Naive B cell (primary cell): ENCODE data around the gene NDUFV2. TPM values are rescaled to one million over a fixed set of nuclear protein-coding genes. Genes with fewer than 3 reads are reported as not detected.

Experiments
- ATAC-seq, 2 donors: fragments of 150-1000 bp; cut with Tn5 transposase; 2 replicates each; pipeline ENCODE4 v1.10.0; 2021; ENCODE audit warnings: low read depth in 2 of 2, mild to moderate bottlenecking in 2 of 2, moderate library complexity in 2 of 2
- DNase-seq: peaks from one replicate; pipeline ENCODE4 v3.0.0; 2022
- H3K27ac Mint-ChIP-seq, 6 donors: one replicate each; pipeline ENCODE4 v1.8.0; 2020 to 2022; ENCODE audit warnings: mild to moderate bottlenecking in 6 of 6, mixed read lengths in 6 of 6, moderate library complexity in 5 of 6, inconsistent platforms in 2 of 6
- H3K27me3 Mint-ChIP-seq, 3 donors: one replicate each; pipeline ENCODE4 v1.8.0; 2021 to 2022; ENCODE audit warnings: mixed read lengths in 3 of 3, mild to moderate bottlenecking in 1 of 3
- H3K36me3 Mint-ChIP-seq, 2 donors: one replicate each; pipeline ENCODE4 v1.8.0; 2020 to 2022; ENCODE audit warnings: mixed read lengths in 2 of 2, inconsistent platforms in 1 of 2, mild to moderate bottlenecking in 1 of 2
- H3K4me1 Mint-ChIP-seq, 3 donors: one replicate each; pipeline ENCODE4 v1.8.0; 2020 to 2022; ENCODE audit warnings: mixed read lengths in 3 of 3, inconsistent platforms in 1 of 3, mild to moderate bottlenecking in 1 of 3, moderate library complexity in 1 of 3
- H3K4me3 Mint-ChIP-seq, 8 donors: one replicate each; pipeline ENCODE4 v1.8.0; 2020 to 2022; ENCODE audit warnings: mild to moderate bottlenecking in 8 of 8, mixed read lengths in 8 of 8, moderate library complexity in 8 of 8, inconsistent platforms in 2 of 8
- H3K9me3 Mint-ChIP-seq, 7 donors: one replicate each; pipeline ENCODE4 v1.8.0; 2020 to 2022; ENCODE audit warnings: mixed read lengths in 7 of 7, mild to moderate bottlenecking in 5 of 7, inconsistent platforms in 2 of 7, moderate library complexity in 1 of 7
- polyA plus RNA-seq, 6 donors: library from polyadenylated mRNA; unstranded; fragments of 300-500 nt; fragmentation: Illumina TruSeq; gene quantifications; one replicate each; pipeline ENCODE4 v1.2.3, GENCODE V29; 2021; ENCODE audit warnings: low read depth in 6 of 6

NDUFV2 gene
- polyA plus RNA-seq, 6 donors from 2014 or later, result 109 to 199 (median 154) TPM

DNA sequence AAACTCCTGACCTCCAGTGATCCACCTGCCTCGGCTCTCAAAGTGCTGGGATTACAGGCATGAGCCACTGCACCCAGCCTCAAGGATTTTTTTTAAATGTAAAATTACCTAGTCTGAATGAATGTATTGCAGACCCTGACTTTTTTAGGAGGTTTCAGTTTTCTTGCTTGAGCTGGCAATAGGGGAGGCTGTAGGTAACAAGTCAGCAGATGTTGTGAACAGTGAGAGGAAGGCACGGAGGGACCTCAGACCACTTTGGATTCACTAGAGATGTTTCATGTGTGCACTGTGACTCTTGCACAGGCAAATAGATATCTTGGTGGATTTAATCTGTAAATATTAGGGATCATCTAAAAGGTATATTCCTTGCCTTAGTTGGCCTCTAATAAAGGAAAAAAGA lies 6.4 kb downstream of the NDUFV2 start:
- Mint-ChIP-seq H3K27me3 (no peaks in the 10 kb centered on the region), H3K27ac (peak overlapping the region in 3 of 6 donors; percentile 26 to 98 (median 78)), H3K9me3 (no peaks in the 10 kb centered on the region), H3K4me3 (peak overlapping the region in 2 of 8 donors; percentile 32 to 37), H3K4me1 (peaks cover 55 to 99% (median 95%) of the 10 kb centered on the region in 3 donors), H3K36me3 (no peaks in the 10 kb centered on the region)
- no peak for DNase-seq
- ATAC-seq, result no peak

DNA sequence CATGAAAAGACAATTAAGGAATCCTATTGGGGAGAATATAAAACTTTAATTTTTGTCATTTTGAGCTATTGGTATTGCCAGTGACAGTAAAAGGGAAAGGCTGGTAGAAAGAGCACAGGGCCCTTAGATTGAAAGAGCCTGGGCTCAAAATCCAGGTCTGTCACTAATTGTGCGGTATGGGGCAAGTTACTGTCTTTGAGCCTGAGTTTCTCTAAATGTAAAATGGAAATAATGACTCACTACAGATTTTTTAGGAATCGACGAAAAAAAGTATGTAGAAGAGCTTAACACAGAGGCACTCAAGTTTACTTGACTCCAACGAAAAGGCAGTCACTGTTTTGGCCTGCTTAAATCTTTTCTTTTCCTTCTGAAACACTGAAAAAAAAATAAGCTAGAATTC lies 7.0 kb downstream of the NDUFV2 start:
- no peak for ATAC-seq
- H3K4me3 Mint-ChIP-seq, result peak overlapping the region in 1 of 8 donors; percentile 4
- DNase-seq, result no peak
- no peaks in the 10 kb centered on the region for H3K27me3 Mint-ChIP-seq
- H3K9me3 Mint-ChIP-seq, result no peaks in the 10 kb centered on the region
- H3K27ac Mint-ChIP-seq, result peak overlapping the region in 3 of 6 donors; percentile 60 to 98 (median 89)
- H3K4me1 Mint-ChIP-seq, result peaks cover 51 to 97% (median 90%) of the 10 kb centered on the region in 3 donors
- no peaks in the 10 kb centered on the region for H3K36me3 Mint-ChIP-seq

- ATAC-seq (peak; percentile 51 to 58), DNase-seq (peak; percentile 66)
- Mint-ChIP-seq H3K9me3 (no peaks in the 10 kb centered on the region), H3K36me3 (no peaks in the 10 kb centered on the region), H3K4me1 (peaks cover 48 to 96% (median 77%) of the 10 kb centered on the region in 3 donors), H3K4me3 (peak overlapping the region; percentile 69 to 91 (median 84)), H3K27me3 (no peaks in the 10 kb centered on the region), H3K27ac (peak overlapping the region; percentile 96 to 99 (median 98))
These were observed 11.1 kb downstream of the NDUFV2 start for GRCh38 chr18:9113468-9114149.

DNA sequence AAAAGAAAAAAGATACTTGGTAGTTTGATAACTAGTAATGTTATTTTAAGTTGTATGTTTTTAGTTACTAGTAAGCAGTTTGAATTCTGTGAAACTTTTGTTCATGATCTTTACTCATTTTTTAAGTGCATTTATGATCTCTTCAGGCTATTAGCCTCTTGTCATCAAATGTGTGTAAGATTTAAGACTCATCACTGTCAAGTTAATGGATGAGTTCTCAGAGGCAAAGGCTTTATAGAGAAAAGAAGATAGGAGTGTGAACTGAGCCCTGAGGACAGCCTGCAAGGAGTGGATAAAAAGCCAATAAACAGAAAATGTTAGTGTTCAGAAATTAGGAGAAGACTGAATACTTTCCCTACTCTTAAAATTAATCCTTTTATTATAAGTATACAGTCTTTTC lies 13.5 kb downstream of the NDUFV2 start:
- Mint-ChIP-seq H3K27ac (peak overlapping the region; percentile 80 to 98 (median 94)), H3K4me3 (peak overlapping the region in 5 of 8 donors; percentile 26 to 91 (median 66)), H3K4me1 (peaks cover 51 to 89% (median 59%) of the 10 kb centered on the region in 3 donors), H3K9me3 (no peaks in the 10 kb centered on the region), H3K27me3 (no peaks in the 10 kb centered on the region), H3K36me3 (peaks cover 0 to 4% of the 10 kb centered on the region in 2 donors)
- no peak for ATAC-seq
- DNase-seq, result no peak

GRCh38 chr18:9117980-9118841 lies 15.7 kb downstream of the NDUFV2 start:
- peak overlapping the region; percentile 76 to 98 (median 93) for H3K27ac Mint-ChIP-seq
- H3K9me3 Mint-ChIP-seq, result no peaks in the 10 kb centered on the region
- H3K4me1 Mint-ChIP-seq, result peaks cover 40 to 81% (median 50%) of the 10 kb centered on the region in 3 donors
- H3K4me3 Mint-ChIP-seq, result peak overlapping the region; percentile 17 to 91 (median 70)
- ATAC-seq (peak; percentile 25 to 40), DNase-seq (peak; percentile 36)
- peaks cover 0 to 5% of the 10 kb centered on the region in 2 donors for H3K36me3 Mint-ChIP-seq
- H3K27me3 Mint-ChIP-seq, result no peaks in the 10 kb centered on the region

DNA sequence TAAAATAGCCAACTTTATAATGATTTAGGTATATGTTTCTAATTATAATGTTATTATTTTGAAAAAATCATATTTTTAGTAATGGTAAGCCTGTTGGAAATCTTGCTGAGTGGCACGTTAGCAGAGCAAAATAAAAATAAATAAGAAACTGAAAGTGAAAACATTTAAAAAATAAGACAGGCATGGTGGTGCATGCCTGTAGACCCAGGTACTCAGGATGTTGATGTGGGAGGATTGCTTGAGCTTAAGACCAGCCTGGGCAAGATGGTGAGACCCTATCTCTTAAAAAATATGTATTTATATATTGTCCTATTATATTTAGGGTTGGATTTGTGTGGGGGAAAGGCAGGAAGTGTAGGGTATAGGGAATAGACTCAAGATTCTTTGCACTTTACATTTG lies 18.3 kb downstream of the NDUFV2 start:
- H3K27ac Mint-ChIP-seq, result peak overlapping the region in 4 of 6 donors; percentile 63 to 98 (median 76)
- H3K4me3 Mint-ChIP-seq, result peak overlapping the region in 4 of 8 donors; percentile 28 to 76 (median 58)
- H3K4me1 Mint-ChIP-seq, result peaks cover 33 to 58% (median 36%) of the 10 kb centered on the region in 3 donors
- no peaks in the 10 kb centered on the region for H3K9me3 Mint-ChIP-seq
- peaks cover 0 to 10% of the 10 kb centered on the region in 2 donors for H3K36me3 Mint-ChIP-seq
- DNase-seq, result peak; percentile 25
- peak; percentile 25 to 34 for ATAC-seq
- H3K27me3 Mint-ChIP-seq, result no peaks in the 10 kb centered on the region

DNA sequence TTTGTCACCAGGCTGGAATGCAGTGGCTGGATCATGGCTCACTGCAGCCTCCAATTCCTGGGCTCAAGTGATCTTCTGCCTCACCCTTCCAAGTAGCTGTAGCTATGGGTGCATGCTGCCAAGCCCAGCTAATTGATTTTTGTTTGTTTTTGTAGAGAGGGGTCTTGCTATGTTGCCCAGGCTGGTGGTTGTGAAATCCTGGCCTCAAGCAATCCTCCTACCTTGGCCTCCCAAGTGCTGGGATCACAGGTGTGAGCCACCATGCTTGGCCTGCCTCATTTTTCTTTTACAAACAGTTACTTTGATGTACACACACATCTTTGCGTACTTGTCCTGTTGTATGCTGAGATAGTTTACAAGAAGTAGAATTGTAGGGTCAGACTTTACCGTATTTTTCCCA lies 21.0 kb downstream of the NDUFV2 start:
- H3K27ac Mint-ChIP-seq, result no peak overlapping the region
- peaks cover 14 to 31% (median 17%) of the 10 kb centered on the region in 3 donors for H3K4me1 Mint-ChIP-seq
- DNase-seq (no peak), ATAC-seq (no peak)
- no peaks in the 10 kb centered on the region for H3K27me3 Mint-ChIP-seq
- no peak overlapping the region for H3K4me3 Mint-ChIP-seq
- H3K9me3 Mint-ChIP-seq, result no peaks in the 10 kb centered on the region
- H3K36me3 Mint-ChIP-seq, result peaks cover 10 to 18% of the 10 kb centered on the region in 2 donors

DNA sequence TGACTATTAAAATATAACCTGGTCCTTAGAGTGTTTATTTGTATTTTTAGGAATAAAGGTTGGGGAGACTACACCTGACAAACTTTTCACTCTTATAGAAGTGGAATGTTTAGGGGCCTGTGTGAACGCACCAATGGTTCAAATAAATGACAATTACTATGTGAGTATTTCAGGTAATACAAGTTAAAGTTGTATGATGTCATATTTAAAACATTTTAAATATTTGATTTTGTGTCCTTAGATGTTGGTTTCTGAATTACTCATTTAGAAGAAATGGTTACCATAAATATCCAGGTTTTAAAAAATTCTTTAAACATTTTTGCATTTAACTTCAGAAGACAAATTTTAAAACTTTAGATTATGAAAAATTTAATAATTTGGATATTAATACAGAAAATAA lies 22.3 kb downstream of the NDUFV2 start:
- Mint-ChIP-seq H3K36me3 (peaks cover 15 to 29% of the 10 kb centered on the region in 2 donors), H3K4me3 (no peak overlapping the region), H3K9me3 (no peaks in the 10 kb centered on the region), H3K27me3 (no peaks in the 10 kb centered on the region), H3K4me1 (peaks cover 7 to 29% (median 17%) of the 10 kb centered on the region in 3 donors), H3K27ac (no peak overlapping the region)
- DNase-seq, result no peak
- no peak for ATAC-seq

DNA sequence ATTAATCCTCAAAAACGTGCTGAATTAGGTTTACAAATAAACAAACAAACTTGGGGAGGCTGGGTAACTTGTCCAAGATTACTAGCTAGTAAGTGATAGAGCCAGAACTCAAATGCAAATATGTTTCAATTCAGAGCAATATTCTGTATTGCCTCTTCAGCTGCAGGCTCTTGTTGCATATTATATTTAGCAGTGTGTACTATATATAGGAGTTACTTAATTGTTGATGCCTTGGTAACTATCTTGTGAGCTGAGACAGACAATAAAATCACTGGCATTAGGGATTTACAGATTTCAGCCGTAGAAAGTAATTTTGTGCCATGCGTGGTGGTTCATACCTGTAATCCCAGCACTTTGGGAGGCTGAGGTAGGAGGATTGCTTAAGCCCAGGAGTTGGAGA lies 23.8 kb downstream of the NDUFV2 start:
- ATAC-seq, result no peak
- H3K27ac Mint-ChIP-seq, result peak overlapping the region in 1 of 6 donors; percentile 60
- peaks cover 7 to 19% (median 13%) of the 10 kb centered on the region in 3 donors for H3K4me1 Mint-ChIP-seq
- H3K27me3 Mint-ChIP-seq, result no peaks in the 10 kb centered on the region
- H3K9me3 Mint-ChIP-seq, result no peaks in the 10 kb centered on the region
- DNase-seq, result no peak
- H3K36me3 Mint-ChIP-seq, result peaks cover 10 to 32% of the 10 kb centered on the region in 2 donors
- no peak overlapping the region for H3K4me3 Mint-ChIP-seq

DNA sequence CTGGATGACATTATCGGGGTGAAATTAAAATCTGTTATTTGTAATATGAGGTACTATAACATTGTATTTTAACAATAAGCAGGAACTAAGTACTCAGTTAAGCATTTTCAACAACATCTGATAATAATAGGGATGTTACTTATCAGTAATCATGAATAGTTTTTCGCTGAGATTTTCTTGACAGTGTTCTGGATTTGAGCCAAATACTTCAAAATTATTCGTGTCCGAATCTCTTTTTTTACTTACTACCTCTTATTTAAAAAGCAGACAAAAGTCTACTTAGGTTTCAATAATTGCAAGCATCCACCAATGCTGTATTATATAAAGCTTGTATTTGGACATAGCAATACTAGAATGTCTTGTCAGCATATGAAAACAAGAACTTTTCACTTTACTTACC lies 27.7 kb downstream of the NDUFV2 start:
- peaks cover 17 to 27% (median 26%) of the 10 kb centered on the region in 3 donors for H3K4me1 Mint-ChIP-seq
- H3K9me3 Mint-ChIP-seq, result no peaks in the 10 kb centered on the region
- H3K4me3 Mint-ChIP-seq, result peak overlapping the region in 1 of 8 donors; percentile 2
- peaks cover 10 to 32% of the 10 kb centered on the region in 2 donors for H3K36me3 Mint-ChIP-seq
- DNase-seq (no peak), ATAC-seq (no peak)
- H3K27ac Mint-ChIP-seq, result peak overlapping the region in 2 of 6 donors; percentile 2
- no peaks in the 10 kb centered on the region for H3K27me3 Mint-ChIP-seq

- peaks cover 10 to 32% of the 10 kb centered on the region in 2 donors for H3K36me3 Mint-ChIP-seq
- H3K27me3 Mint-ChIP-seq, result no peaks in the 10 kb centered on the region
- H3K4me1 Mint-ChIP-seq, result peaks cover 17 to 32% (median 30%) of the 10 kb centered on the region in 3 donors
These were observed 28.3 kb downstream of the NDUFV2 start for GRCh38 chr18:9130806-9131205.

DNA sequence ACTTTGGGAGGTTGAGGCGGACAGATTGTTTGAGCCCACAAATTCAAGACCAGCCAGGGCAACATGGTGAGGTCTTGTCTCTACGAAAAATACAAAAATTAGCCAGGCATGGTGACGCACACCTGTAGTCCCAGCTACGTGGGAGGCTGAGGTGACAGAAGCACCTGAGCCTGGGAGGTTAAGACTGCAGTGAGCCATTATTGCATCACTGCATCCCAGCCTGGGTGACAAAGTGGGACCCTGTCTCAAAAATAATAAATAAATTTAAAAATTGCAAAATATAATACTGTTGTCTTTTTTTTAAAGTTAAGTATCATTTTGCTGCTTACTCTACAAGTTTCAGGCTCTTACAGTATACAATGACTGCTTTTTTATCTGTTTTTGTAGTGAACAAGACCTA lies 30.1 kb downstream of the NDUFV2 start:
- Mint-ChIP-seq H3K27ac (peak overlapping the region in 5 of 6 donors; percentile 0 to 98 (median 68)), H3K36me3 (peaks cover 10 to 23% of the 10 kb centered on the region in 2 donors), H3K9me3 (no peaks in the 10 kb centered on the region), H3K4me1 (peaks cover 18 to 35% (median 25%) of the 10 kb centered on the region in 3 donors), H3K4me3 (peak overlapping the region in 1 of 8 donors; percentile 80), H3K27me3 (no peaks in the 10 kb centered on the region)
- no peak for DNase-seq
- ATAC-seq, result no peak

More at GRCh38 chr18:9130806-9131205, 28.3 kb downstream of the NDUFV2 start:
- no peaks in the 10 kb centered on the region for H3K9me3 Mint-ChIP-seq
- no peak overlapping the region for H3K4me3 Mint-ChIP-seq
- ATAC-seq (no peak), DNase-seq (no peak)
- peak overlapping the region in 2 of 6 donors; percentile 20 to 36 for H3K27ac Mint-ChIP-seq

GRCh38 chr18:9133225-9133624 lies 30.7 kb downstream of the NDUFV2 start:
- H3K4me1 Mint-ChIP-seq, result peaks cover 20 to 41% (median 26%) of the 10 kb centered on the region in 3 donors
- H3K27ac Mint-ChIP-seq, result peak overlapping the region in 5 of 6 donors; percentile 0 to 98 (median 68)
- H3K36me3 Mint-ChIP-seq, result peaks cover 10 to 17% of the 10 kb centered on the region in 2 donors
- ATAC-seq (no peak), DNase-seq (no peak)
- no peaks in the 10 kb centered on the region for H3K9me3 Mint-ChIP-seq
- peak overlapping the region in 2 of 8 donors; percentile 12 to 80 for H3K4me3 Mint-ChIP-seq
- no peaks in the 10 kb centered on the region for H3K27me3 Mint-ChIP-seq
